Measurements from ENCODE around the gene NTM. TPM values are rescaled to one million over a fixed set of nuclear protein-coding genes. Genes with fewer than 3 reads are reported as not detected.
A peak's percentile ranks its signal among the peaks of the same experiment; 100 is the strongest.

NTM gene
- total and polyA plus RNA-seq, 2 donors (not counting 1 experiment from before 2014, with no cell fraction given) = 12.3 to 28.6 TPM

DNA sequence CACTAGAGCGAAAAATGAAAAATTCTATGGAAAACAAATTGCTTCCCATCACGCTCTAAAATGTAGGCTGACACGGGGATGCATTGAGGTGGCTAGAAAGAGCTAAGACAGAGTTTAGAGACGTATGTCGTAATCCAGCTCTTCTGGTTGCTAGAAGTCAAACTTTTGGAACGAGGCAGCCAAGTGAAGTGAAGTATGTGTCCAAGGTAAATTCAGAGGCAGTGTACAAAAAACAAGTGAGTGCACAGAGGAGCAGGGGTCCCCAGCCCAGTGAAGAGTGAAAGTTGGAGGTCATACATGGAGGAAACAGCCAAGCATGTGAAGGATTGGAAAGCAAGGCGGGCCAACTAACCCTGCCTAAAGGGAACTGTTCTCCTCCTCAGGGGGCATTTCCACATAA, 528.5 kb downstream of the NTM start:
- no peaks in the 10 kb centered on the region for H3K79me2 ChIP-seq (ENCODE audit: control insufficient read depth, insufficient read depth, low read length)
- H4K20me1 ChIP-seq (ENCODE audit: control insufficient read depth, extremely low read depth, insufficient read depth, low read length) = no peaks in the 10 kb centered on the region
- no peak overlapping the region for H3K9ac ChIP-seq (ENCODE audit: insufficient read depth, low read length)
- no peak for DNase-seq (ENCODE audit: low read depth in 2 of 2)
- no peak overlapping the region for H3K4me2 ChIP-seq (ENCODE audit: extremely low read depth, insufficient read depth, low read length)
- H3K4me1 ChIP-seq (ENCODE audit: control insufficient read depth, extremely low read depth, insufficient read depth, low read length) = peaks cover 6% of the 10 kb centered on the region
- no peak overlapping the region for H3K27ac ChIP-seq (ENCODE audit: insufficient read depth, low read length)
- no peaks in the 10 kb centered on the region for H3K9me3 ChIP-seq (ENCODE audit: control insufficient read depth, insufficient read depth, low read depth, low read length)
- no peaks in the 10 kb centered on the region for H3K27me3 ChIP-seq (ENCODE audit: control insufficient read depth, insufficient read depth, low read length)
- TF ChIP-seq EZH2 (IDR thresholded peaks at IDR 0.05; ENCODE audit: low read length, missing control alignments) = no peak
- TF ChIP-seq, protein P1, sequence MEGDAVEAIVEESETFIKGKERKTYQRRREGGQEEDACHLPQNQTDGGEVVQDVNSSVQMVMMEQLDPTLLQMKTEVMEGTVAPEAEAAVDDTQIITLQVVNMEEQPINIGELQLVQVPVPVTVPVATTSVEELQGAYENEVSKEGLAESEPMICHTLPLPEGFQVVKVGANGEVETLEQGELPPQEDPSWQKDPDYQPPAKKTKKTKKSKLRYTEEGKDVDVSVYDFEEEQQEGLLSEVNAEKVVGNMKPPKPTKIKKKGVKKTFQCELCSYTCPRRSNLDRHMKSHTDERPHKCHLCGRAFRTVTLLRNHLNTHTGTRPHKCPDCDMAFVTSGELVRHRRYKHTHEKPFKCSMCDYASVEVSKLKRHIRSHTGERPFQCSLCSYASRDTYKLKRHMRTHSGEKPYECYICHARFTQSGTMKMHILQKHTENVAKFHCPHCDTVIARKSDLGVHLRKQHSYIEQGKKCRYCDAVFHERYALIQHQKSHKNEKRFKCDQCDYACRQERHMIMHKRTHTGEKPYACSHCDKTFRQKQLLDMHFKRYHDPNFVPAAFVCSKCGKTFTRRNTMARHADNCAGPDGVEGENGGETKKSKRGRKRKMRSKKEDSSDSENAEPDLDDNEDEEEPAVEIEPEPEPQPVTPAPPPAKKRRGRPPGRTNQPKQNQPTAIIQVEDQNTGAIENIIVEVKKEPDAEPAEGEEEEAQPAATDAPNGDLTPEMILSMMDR (conservative IDR thresholded peaks at IDR 0.05 in 1 of 2, IDR thresholded peaks at IDR 0.05 in 1 of 2; ENCODE audit: low read depth in 1 of 2, low read length in 2 of 2) = no peak
- no peak overlapping the region for H3K4me3 ChIP-seq (replicated peaks in 1 of 4; ENCODE audit: control extremely low read depth in 1 of 4, insufficient read depth in 1 of 4, low read depth in 3 of 4, low read length in 4 of 4)
- no peaks in the 10 kb centered on the region for H3K36me3 ChIP-seq (ENCODE audit: control insufficient read depth, insufficient read depth, low read length)
- no peak overlapping the region for H2AFZ ChIP-seq (ENCODE audit: low read length)

DNA sequence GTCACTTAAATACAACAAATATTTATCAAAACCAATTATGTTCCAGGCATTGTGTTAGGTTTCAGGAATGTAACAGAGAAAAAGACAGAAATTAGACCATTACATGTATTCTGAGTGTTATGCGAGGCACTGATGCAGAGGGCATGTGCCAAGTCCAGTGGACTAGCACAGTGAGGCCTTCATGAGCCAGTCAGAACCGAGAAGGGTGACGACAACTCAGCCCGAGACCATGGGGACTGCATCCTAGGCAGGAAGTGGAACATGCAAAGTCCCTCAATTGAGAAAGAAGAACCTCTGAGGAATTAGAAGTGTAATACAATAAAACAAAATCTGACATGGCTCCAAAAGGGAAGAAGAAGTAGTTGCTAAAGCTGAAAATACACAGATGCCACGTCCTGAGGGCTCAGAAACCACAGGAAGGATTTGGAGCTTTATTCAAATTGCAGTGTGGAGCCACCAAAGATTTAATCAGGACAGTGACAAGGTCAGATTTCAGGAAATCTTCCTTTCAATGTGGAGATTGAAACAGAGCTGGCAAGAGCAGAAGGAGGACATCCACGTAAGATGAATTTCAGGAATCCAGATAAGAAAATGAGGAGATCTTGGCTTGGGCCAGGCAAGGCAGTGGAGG, 529.6 kb downstream of the NTM start:
- Histone ChIP-seq H4K20me1 (ENCODE audit: control insufficient read depth, extremely low read depth, insufficient read depth, low read length) (no peaks in the 10 kb centered on the region), H3K36me3 (ENCODE audit: control insufficient read depth, insufficient read depth, low read length) (no peaks in the 10 kb centered on the region), H3K4me3 (replicated peaks in 1 of 4; ENCODE audit: control extremely low read depth in 1 of 4, insufficient read depth in 1 of 4, low read depth in 3 of 4, low read length in 4 of 4) (no peak overlapping the region), H3K9ac (ENCODE audit: insufficient read depth, low read length) (no peak overlapping the region), H3K27ac (ENCODE audit: insufficient read depth, low read length) (no peak overlapping the region), H3K27me3 (ENCODE audit: control insufficient read depth, insufficient read depth, low read length) (no peaks in the 10 kb centered on the region), H2AFZ (ENCODE audit: low read length) (no peak overlapping the region), H3K79me2 (ENCODE audit: control insufficient read depth, insufficient read depth, low read length) (no peaks in the 10 kb centered on the region), H3K4me2 (ENCODE audit: extremely low read depth, insufficient read depth, low read length) (no peak overlapping the region), H3K4me1 (ENCODE audit: control insufficient read depth, extremely low read depth, insufficient read depth, low read length) (peaks cover 6% of the 10 kb centered on the region), H3K9me3 (ENCODE audit: control insufficient read depth, insufficient read depth, low read depth, low read length) (no peaks in the 10 kb centered on the region)
- DNase-seq (ENCODE audit: low read depth in 2 of 2) = no peak
- TF ChIP-seq, protein P1 (conservative IDR thresholded peaks at IDR 0.05 in 1 of 2, IDR thresholded peaks at IDR 0.05 in 1 of 2; ENCODE audit: low read depth in 1 of 2, low read length in 2 of 2) = no peak
- no peak for TF ChIP-seq EZH2 (IDR thresholded peaks at IDR 0.05; ENCODE audit: low read length, missing control alignments)

DNA sequence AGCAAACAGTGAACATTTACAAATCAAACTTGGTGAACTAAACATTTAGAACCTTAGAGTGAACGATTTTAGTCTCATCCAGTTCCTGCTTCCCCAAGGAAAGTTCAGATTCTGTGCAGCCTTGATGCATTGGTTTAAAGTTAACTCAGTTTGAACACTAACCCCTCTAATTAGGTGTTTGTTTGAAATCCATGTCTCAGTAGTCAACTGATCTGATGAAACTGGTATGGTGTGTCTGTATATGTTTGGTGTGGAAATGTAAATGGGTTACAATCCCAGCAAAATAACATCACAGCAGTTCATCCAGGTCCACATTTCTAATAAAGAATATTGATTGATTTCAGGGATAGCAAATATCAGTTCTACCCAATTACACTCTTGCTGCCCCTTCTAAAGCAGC, 532.0 kb downstream of the NTM start:
- no peak overlapping the region for H3K4me3 ChIP-seq (replicated peaks in 1 of 4; ENCODE audit: control extremely low read depth in 1 of 4, insufficient read depth in 1 of 4, low read depth in 3 of 4, low read length in 4 of 4)
- H4K20me1 ChIP-seq (ENCODE audit: control insufficient read depth, extremely low read depth, insufficient read depth, low read length) = no peaks in the 10 kb centered on the region
- no peaks in the 10 kb centered on the region for H3K9me3 ChIP-seq (ENCODE audit: control insufficient read depth, insufficient read depth, low read depth, low read length)
- H3K9ac ChIP-seq (ENCODE audit: insufficient read depth, low read length) = no peak overlapping the region
- no peaks in the 10 kb centered on the region for H3K79me2 ChIP-seq (ENCODE audit: control insufficient read depth, insufficient read depth, low read length)
- no peak overlapping the region for H2AFZ ChIP-seq (ENCODE audit: low read length)
- H3K36me3 ChIP-seq (ENCODE audit: control insufficient read depth, insufficient read depth, low read length) = no peaks in the 10 kb centered on the region
- no peak overlapping the region for H3K27ac ChIP-seq (ENCODE audit: insufficient read depth, low read length)
- no peak overlapping the region for H3K4me2 ChIP-seq (ENCODE audit: extremely low read depth, insufficient read depth, low read length)
- peaks cover 2% of the 10 kb centered on the region for H3K4me1 ChIP-seq (ENCODE audit: control insufficient read depth, extremely low read depth, insufficient read depth, low read length)
- no peaks in the 10 kb centered on the region for H3K27me3 ChIP-seq (ENCODE audit: control insufficient read depth, insufficient read depth, low read length)
- peak in 1 of 2 donors; percentile 83 for DNase-seq (ENCODE audit: low read depth in 2 of 2)
- TF ChIP-seq EZH2 (IDR thresholded peaks at IDR 0.05; ENCODE audit: low read length, missing control alignments) = no peak
- TF ChIP-seq, protein P1 (conservative IDR thresholded peaks at IDR 0.05 in 1 of 2, IDR thresholded peaks at IDR 0.05 in 1 of 2; ENCODE audit: low read depth in 1 of 2, low read length in 2 of 2) = no peak
